GM21723 (cell line): Measurements from ENCODE around the gene BDH1.
"Not testable (repeated sequence)": the region's sequence is repeated elsewhere in the genome, so short reads cannot be mapped to it uniquely, and the experiment has no call there.

ENCODE experiments used
- ATAC-seq: cut with Tn5 transposase; IDR thresholded peaks from one replicate; pipeline ENCODE4 v1.9.1; 2021; ENCODE audit warnings: mild to moderate bottlenecking, moderate library complexity; ENCODE audit not compliant: unreplicated experiment

Gene BDH1

DNA sequence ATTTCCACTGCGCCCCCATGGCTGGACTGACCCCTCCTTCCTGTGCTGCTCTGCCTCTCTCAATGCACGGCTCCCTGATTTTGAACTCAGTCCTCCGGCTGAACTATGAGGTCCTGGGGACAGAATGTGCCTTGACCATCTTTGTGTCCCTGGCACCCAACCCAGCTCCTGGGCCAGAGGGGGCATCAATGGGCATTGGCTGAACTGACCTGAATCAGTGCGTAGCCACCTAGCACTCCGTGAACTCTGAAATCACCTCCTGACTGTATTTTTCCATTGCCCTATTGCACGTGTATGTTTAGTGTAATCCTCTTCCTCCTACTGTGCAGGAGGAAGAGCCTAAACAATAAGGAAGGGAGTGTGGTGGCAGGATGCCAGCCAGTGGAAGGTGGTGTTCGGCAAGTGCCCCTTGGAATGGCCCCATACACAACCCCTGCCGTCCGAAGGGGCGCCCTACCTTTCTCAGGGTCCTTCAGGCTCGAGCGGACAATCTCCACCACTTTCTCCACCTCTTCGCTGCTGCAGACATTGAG, 33.5 kb downstream of the BDH1 start:
- ATAC-seq: no peak

- ATAC-seq: no peak
Observed at GRCh38 chr3:197521277-197522182, 34.2 kb downstream of the BDH1 start.

- ATAC-seq: no peak
Observed at GRCh38 chr3:197520311-197521276, 35.2 kb downstream of the BDH1 start.

DNA sequence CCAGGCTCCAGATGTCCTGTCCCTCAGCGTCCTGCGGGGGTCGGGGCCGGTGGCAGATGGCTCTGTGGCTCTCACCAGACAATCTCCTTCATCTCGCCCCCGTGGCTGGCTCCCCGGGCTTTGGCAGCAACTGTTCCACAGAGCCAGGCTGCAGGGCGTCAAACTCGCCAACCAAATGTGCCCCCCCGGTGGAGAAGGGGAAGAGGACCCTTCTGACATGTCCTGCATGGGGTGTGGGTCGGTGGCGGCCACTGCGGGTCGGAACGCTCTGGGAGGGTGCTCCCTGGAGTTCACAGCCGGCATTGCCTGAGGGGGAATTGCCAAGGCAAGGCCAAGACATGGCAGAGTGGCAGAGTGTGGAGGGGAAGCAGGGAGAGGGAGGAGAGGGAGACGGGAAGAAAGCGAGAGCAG, 36.0 kb downstream of the BDH1 start:
- ATAC-seq: no peak

DNA sequence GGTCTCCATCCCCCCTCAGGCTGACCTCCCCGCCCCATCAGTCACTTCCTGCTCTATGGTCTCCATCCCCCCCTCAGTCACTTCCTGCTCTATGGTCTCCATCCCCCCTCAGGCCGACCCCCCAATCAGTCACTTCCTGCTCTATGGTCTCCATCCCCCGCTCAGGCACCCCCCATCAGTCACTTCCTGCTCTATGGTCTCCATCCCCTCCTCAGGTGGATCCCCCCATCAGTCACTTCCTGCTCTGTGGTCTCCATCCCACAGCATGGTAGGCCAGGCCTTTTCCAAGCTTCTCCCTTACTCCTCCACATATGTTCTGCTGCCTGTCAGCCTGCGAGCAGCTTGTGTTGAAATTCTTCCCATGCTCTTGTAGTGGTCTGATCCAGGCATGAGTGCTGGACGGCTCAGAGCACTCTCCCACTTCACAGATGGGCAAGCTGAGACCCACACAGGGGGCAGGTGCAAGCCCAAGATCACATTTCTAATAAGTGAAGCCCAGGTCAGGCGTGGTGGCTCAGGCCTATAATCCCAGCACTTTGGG, 36.8 kb downstream of the BDH1 start:
- ATAC-seq: no peak

DNA sequence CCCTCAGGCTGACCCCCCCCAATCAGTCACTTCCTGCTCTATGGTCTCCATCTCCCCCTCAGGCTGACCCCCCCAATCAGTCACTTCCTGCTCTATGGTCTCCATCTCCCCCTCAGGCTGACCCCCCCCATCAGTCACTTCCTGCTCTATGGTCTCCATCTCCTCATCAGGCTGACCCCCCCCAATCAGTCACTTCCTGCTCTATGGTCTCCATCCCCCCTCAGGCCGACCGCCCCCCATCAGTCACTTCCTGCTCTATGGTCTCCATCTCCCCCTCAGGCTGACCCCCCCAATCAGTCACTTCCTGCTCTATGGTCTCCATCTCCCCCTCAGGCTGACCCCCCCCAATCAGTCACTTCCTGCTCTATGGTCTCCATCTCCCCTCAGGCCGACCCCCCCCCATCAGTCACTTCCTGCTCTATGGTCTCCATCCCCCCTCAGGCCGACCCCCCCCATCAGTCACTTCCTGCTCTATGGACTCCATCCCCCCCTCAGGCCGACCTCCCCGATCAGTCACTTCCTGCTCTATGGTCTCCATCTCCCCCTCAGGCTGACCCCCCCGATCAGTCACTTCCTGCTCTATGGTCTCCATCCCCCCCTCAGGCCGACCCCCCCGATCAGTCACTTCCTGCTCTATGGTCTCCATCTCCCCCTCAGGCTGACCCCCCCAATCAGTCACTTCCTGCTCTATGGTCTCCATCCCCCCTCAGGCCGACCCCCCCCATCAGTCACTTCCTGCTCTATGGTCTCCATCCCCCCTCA, 37.7 kb downstream of the BDH1 start:
- not testable (repeated sequence) for ATAC-seq

DNA sequence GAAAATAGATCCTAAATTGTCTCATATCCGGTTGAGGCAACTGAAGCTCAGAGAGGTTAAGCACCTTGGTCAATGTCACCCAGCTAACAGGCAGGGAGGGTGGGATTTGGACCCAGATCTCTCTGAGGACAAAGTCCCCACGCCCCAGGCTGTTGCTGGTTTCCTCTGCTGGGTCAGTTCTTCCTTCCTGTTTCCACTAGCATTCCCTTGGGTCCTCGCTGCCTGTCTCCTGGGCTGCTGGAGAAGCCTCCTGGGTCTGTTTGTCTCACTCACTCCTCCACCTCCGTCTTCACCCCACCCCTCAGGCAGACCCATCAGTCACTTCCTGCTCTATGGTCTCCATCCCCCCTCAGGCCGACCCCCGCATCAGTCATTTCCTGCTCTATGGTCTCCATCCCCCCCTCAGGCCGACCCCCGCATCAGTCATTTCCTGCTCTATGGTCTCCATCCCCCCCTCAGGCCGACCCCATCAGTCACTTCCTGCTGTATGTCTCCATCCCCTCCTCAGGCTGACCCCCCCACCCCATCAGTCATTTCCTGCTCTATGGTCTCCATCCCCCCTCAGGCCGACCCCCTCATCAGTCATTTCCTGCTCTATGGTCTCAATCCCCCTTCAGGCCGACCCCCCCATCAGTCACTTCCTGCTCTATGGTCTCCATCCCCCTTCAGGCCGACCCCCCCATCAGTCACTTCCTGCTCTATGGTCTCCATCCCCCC, 38.7 kb downstream of the BDH1 start:
- ATAC-seq: not testable (repeated sequence)

DNA sequence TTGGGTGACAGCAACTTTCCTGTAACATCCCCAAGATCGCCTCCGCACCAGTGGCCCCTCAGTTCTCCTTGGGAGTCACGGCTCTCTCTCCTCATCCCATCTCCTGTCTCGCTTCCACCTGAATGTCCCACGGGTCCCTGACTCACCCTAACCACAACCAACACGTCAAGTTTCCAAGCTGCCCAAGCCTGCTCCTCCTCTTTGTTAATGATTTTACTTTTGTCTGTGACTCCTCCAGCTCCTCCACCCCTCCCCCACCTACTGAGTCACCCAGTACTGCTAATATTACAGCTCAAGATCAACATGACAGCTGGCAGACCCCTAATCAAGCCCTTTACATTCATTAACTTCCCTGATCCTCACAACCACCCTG, 39.3 kb downstream of the BDH1 start:
- no peak for ATAC-seq

DNA sequence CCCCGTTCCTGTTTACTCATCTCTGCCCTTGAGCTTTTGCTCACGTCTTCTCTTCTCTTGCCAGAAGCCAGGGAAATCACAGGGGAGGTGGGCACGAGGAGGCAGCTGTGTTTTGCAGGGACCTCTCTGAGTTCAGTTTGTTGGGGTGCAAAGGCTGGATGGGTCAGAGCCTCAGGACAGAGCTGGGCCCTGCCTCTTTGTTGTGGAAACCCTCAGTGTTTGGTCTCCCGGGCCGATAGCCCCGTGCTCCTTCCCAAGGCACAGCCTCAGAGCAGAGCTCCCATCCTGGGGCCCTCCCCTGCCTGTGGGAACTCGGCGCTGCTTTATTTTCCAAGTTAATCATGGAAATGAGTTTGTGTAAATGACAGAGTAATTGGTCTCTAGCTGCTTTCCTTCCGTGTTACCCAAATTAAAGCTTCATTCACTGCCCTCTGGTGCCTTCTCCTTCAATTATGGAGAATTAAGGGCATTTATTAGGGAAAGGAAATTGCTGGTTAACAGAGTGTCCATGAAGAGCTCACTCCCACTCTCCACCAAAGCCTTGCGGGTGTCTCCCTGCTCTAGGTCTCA, 40.9 kb downstream of the BDH1 start:
- no peak for ATAC-seq

DNA sequence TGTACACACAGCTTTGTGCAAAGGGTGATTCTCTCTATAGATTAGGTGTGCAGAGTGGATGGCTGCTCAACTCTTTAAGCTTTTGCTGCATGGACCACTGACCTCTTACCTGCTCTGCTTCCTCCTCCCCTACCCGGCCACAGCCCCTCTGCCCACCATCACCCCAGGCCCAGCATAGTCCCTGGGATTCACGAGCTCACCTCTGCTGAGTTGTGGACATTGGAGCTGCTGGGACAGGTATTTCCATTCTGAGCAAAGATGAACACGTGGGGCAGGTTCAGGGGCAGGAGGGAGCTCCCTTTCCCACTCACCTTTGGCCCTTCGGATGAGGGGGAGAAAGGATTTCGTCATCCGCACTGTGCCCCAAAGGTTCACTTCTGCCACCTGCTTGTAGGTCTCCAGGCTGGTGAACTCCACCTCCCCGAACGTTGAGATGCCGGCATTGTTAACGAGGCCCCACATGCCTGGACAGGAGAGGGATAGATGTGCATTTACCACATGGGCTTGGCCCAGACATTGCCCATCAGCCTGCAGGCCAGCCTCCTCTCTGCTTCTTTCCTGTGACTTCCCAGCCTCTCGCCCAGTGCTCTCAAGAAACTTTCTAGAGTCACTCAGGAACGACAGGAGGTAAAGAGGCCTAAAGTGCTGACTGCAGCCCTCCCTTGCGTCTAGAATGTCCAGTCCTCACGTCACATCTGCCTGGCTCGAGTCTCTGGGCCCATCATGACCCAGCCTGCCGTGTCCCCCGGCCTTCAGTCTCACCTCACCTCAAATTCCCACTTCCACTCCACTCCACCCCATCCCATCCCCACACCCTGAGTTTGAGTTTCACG, 41.6 kb downstream of the BDH1 start:
- ATAC-seq: no peak

GRCh38 chr3:197512691-197513571, 42.8 kb downstream of the BDH1 start:
- no peak for ATAC-seq

GRCh38 chr3:197511853-197512635, 43.7 kb downstream of the BDH1 start:
- ATAC-seq: no peak

DNA sequence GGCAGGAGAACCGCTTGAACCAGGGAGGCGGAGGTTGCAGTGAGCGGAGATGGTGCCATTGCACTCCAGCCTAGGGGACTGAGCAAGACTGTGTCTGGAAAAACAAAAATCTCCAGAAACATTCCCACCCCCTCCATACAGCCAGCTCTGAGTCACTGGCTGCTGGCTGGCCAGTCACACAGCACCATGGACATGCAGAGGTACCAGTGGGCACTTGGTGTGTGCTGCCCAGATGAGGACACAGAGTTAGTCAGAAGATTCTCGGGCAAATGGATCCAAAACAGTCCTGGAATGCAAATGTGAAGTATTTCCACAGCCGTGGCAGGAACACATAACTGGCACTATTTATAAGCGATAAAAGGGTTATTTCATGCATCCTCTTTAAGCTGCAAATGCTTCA, 44.6 kb downstream of the BDH1 start:
- no peak for ATAC-seq

GRCh38 chr3:197510642-197511018, 45.1 kb downstream of the BDH1 start:
- ATAC-seq: no peak

DNA sequence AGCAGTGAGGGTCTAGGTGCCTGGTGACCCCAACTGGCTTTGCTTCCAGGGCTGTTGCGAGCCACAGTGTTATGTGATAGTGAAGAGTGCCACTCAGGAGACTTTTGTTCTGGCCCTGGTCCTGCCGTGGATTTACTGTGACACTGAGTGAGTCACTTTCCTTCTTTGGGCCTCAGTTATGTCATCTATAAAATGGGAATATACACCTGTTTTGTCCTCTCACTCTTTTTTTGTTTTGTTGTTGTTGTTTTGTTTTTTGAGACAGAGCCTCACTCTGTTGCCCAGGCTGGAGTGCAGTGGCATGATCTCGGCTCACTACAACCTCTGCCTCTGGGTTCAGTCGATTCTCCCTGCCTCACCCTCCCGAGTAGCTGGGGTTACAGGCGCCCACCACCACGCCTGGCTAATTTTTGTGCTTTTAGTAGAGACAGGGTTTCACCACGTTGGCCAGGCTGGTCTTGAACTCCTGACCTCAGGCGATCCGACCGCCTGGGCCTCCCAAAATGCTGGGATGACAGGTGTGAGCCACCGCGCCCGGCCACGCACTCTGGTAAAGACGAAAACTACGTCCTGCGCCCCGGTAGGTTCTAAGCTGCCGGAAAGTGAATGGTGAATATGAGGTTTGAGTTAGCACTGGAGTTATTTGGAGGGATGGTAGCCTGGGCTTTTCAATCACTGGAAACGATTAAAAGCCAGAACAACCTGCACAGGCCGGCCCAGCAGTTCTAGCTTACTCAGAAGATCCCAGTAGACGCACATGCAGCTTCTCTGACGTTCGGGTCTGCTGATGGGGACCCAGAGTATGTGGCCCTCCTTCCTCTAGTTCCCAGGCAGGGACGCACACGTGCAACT, 46.6 kb downstream of the BDH1 start:
- ATAC-seq: no peak

GRCh38 chr3:197508461-197508860, 47.3 kb downstream of the BDH1 start:
- ATAC-seq: no peak
